Body of pancreas (tissue), 4 donors: ENCODE data around the gene PPARGC1A.

Source experiments
- CTCF ChIP-seq, 7 experiments: fragments of 450-650 bp in 4 of 7; fragments of 200-600 bp in 3 of 7; sonication (generic) in 3 of 7; IDR thresholded peaks; one replicate each; pipeline ENCODE4 v1.5.1; 2016 to 2019; ENCODE audit warnings: antibody characterized with exemption in 7 of 7
- POLR2A ChIP-seq, 3 donors: fragments of 450-650 bp; IDR thresholded peaks; one replicate each; pipeline ENCODE4 v1.6.1; 2016; ENCODE audit warnings: antibody characterized with exemption in 3 of 3, mild to moderate bottlenecking in 2 of 3

GRCh38 chr4:23894021-23894420 lies 4.2 kb upstream of the PPARGC1A start:
- TF ChIP-seq CTCF (IDR thresholded peaks at IDR 0.05) (no peak), POLR2A (IDR thresholded peaks at IDR 0.05) (no peak)
